Retinal pigment epithelial cell (primary cell): ENCODE measurements around the gene C3orf22.
A peak's percentile ranks its signal among the peaks of the same experiment; 100 is the strongest.

Experiments
- DNase-seq: peaks from one replicate; pipeline ENCODE4 v3.0.0-alpha.2; 2010; ENCODE audit warnings: low read depth
- H3K4me3 ChIP-seq: 2 replicates; pipeline ENCODE4 v1.5.1; 2011; ENCODE audit warnings: mild to moderate bottlenecking, low read length, control low read depth, moderate library complexity
- TF ChIP-seq, protein P1 (sequence below): conservative IDR thresholded peaks from 2 replicates; pipeline ENCODE4 v1.5.1; 2011; ENCODE audit warnings: low read depth, low read length, control low read depth, inconsistent platforms

Gene C3orf22

DNA sequence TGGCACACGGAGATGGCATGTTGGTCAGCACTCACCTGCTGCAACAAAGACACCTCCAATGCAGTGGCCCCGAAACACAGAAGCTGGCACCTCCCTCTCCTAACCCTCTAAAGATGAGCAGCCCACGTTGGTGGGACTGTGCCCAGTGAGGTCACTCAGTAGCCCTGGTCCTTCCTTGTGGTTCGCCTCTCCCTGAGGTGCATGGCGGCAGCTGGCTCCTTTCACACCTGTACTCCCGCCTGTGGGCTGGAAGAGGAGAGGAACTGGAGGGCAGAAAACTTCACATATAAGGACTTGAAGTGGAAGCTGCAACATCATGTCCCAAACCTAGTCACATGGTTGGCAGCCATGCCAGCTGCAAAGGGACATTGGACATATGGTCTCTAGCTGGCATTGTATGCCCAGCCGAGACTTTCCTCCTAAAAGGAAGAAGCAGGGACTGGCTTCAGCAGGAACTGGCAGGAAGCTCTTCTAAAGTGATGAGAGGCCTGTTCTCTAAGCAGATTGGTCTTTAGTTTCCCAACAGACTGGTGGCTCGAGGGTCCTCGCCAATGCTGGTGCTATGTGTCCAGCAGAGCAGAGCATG, 10.8 kb upstream of the C3orf22 start:
- DNase-seq = no peak
- TF ChIP-seq, protein P1, sequence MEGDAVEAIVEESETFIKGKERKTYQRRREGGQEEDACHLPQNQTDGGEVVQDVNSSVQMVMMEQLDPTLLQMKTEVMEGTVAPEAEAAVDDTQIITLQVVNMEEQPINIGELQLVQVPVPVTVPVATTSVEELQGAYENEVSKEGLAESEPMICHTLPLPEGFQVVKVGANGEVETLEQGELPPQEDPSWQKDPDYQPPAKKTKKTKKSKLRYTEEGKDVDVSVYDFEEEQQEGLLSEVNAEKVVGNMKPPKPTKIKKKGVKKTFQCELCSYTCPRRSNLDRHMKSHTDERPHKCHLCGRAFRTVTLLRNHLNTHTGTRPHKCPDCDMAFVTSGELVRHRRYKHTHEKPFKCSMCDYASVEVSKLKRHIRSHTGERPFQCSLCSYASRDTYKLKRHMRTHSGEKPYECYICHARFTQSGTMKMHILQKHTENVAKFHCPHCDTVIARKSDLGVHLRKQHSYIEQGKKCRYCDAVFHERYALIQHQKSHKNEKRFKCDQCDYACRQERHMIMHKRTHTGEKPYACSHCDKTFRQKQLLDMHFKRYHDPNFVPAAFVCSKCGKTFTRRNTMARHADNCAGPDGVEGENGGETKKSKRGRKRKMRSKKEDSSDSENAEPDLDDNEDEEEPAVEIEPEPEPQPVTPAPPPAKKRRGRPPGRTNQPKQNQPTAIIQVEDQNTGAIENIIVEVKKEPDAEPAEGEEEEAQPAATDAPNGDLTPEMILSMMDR = no peak
- no peak overlapping the region for H3K4me3 ChIP-seq

DNA sequence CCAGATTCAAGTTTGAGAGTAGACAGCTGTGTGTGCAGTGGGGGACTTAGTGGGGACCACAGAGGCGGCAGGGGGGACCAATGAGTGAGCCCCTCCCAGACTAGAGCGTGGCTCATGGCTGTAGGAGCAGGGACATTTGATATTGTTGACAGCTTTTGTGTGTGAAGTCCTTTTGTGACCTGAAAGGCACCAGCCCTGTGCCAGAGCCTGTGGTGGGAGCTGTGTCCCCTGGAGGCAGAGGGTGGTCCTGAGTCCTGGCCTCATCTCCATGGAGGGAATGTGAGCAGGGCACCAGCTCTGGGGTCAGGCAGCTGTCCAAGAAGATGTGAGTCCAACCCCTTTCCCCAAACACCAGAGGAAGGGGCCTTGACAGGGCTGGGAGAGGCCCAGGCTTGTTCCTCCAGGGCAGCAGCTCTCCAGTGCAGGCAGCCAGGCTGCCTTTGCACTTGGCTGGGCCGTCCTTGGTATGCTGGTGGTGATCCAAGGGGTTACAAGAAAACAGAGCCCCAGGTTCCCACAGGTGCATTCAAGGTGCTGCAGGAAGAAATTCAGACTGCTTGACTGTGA, 10.1 kb upstream of the C3orf22 start:
- no peak for DNase-seq
- no peak overlapping the region for H3K4me3 ChIP-seq
- TF ChIP-seq, protein P1 = no peak

DNA sequence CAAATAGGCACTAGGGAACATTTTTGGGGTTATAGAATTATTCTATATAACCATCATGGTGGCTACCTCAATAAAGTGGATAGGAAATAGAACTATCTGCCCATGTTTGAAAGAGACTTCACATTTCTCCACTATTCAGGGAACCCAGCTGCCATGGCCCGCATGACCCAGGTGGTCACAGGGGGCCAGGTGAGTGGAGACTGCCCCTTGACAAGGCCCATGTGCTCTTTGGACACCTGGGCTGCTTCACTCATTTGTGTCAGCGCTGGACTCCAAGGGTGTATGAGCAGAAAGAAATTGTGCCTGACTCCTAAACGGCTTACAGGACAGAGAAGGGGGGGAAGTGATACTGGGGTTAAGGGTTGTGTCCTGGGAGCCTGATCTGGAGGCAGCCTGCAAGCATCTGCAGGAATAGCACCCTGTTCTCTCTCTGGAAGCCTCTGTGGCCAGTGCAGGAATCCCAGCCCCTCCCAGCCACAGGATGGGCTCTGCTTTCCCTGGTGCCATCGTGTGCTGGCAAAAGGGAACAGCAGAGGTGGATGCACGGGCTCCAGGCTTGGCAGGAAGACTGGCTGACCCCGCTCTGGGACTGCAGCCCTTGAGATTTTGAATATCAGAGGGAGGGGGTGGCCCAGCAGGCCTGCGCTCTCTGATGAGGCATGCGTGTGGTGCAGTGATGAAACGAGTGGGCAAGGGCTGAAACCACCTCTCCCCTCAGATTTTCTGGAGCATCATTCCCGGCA, 9.1 kb upstream of the C3orf22 start:
- TF ChIP-seq, protein P1 = peak; percentile 49
- no peak for DNase-seq
- no peak overlapping the region for H3K4me3 ChIP-seq

DNA sequence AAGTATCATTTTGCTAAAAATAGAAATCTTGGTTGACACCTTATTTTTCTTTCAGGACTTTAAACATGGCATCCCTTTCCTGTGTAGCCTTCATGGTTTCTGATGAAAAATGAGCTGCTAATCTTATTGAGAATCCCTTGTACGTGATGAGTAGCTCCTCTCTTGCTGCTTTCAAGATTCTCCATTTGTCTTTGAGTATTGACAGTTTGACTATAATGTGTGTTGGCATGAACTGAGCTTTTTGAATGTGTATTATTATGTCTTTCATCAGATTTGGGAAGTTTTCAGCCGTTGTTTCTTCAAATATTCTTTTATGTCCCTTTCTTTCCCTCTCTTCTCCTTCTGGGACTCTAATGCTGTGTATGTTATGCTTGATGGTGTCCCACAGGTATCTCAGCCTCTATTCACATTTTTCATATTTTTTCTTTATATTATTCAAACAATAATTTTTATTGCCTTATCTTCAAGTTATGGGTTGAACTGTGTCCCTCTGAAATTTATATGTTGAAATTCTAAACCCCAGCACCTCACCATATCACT, 4.1 kb upstream of the C3orf22 start:
- TF ChIP-seq, protein P1 = no peak
- DNase-seq = no peak
- H3K4me3 ChIP-seq = no peak overlapping the region

DNA sequence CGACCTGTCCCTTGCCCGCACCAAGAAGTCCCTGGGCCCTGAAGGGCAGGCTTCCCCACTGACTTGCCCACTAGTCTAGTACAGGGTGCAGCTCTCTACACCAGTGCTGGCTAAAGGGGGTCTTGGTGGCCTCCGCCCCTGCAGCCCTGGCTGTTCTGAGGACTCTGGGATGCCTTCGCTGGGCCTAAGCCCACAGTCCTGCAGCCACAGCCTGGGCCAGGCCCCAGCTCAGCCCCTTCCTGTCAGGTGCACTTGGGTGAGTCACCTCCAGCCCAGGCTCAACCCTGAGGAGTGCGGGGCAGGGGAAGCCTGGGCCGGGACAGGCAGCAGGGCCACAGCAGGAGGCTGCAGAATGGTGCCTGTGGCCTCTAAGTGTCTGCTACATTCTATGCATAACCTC, 971 bp downstream of the C3orf22 start:
- no peak for DNase-seq
- TF ChIP-seq, protein P1 = no peak
- no peak overlapping the region for H3K4me3 ChIP-seq

DNA sequence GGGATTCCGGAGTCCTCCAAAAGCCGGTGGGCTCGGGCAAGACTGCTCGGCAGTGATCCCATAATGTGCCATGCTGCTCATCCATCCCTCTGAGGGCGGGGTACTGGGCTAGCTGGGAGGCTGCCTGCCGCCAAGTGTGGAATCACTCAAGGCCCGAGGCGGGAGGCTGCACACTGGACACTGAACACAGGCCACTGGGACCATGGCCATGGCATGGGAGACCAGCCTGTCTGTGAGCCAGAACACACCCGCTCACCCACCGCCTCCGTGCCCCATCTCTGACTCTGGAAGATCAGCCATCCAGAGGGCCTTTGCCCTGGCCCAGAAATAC, 1.4 kb downstream of the C3orf22 start:
- DNase-seq = no peak
- TF ChIP-seq, protein P1 = no peak
- no peak overlapping the region for H3K4me3 ChIP-seq
